HG02759 (cell line): ENCODE data around the gene RASL12.
"Not testable (repeated sequence)": the region's sequence is repeated elsewhere in the genome, so short reads cannot be mapped to it uniquely, and the experiment has no call there.

Experiments
- ATAC-seq: cut with Tn5 transposase; IDR thresholded peaks from one replicate; pipeline ENCODE4 v1.9.1; 2021; ENCODE audit warnings: mild to moderate bottlenecking, moderate library complexity; ENCODE audit not compliant: unreplicated experiment

The RASL12 gene

DNA sequence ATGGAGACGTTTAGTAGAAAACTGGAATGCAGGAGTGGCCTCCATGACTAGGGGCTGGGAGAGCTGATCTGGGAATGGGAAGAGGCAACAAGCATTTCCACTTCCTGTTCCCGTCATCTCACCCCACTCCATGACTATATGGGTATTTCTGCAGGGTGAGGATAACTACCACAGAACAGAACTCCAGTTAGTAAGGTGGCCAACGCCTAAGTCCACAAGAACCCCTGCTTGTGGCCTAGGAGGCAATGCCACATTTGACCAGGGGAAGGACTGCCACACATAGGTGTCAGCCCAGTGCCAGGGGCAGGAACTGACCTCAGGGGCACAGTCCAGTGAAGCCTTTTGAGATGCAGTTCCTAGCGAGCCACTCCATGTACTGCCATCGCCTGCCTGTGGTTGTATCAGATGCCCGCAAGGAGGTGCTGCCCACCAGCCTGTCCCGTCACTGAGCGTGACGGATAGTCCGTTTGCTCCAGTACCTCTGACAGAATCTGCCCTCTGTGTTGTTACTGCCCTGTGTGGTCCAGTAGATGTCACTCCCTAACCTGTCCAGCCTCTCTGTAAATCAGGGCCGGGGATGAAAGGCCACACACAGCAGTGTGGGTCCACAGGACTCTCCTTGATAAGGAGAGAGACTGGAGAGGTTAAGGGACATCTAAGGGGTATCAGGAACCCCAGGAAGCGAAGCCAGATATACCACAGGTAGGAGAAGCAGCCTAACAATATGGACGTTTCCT, 34.8 kb downstream of the RASL12 start:
- ATAC-seq = peak; percentile 33

DNA sequence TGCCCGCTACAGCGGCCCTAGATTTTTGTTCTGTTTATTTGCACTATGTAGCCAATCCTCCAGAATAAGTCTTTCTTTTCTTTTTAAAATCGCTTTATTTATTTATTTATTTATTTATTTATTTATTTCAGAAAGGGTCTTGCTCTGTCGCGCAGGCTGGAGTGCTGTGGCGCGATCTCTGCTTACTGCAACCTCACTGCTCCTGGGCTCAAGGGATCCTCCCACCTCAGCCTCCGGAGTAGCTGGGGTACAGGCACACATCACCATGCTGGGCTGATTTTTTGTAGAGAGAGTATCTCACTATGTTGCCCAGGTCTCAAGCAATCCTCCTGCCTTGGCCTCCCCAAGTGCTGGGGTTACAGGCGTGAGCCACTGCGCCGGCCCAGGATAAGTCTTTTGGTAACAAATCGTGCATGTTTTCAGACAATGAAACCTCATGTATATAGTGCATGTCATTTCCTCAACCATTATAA, 38.0 kb downstream of the RASL12 start:
- ATAC-seq = no peak

DNA sequence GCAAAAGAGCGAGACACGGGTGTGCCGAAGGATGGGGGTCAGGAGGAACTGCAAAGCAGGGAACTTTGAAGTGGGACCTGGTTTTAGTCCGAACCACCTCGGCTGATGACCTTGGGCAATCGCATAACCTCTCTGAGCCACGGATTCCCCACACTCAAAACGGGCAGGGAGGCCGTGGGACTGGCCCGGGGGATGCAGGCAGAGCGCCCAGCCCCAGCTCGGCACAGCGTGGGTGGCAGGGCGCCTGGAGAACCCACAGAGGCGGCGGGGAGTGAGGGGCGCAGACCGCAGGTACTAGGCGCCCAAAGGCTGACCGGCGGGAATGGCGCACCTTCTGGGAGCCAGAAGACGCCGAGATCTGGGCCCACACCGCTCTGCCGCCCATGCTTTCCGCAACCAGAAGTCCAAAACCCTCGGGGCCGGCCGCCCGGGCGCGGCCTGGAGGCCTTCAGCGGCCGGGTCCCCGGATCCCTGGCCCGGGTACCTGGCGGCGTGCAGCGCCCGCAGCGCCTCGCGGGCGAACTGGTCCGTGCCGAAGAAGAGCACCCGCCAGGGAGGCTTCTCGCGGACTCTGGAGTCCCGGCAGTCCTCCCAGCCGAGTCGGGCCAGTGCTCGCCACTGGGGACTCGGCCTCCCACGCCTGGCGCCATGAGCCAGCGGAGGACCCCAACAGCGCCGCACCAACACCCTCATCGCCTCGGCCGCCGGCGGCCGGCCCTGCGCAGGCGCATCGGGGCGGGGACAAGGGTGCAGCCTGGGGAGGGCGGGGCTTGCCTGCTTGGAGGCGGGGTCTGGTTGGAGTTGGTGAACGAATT, 38.7 kb downstream of the RASL12 start, which contains the start of gene MTFMT:
MTFMT (minus strand) TSS at position 719 of the 815 bp plus-strand sequence; CDS start at position 693, 26 bp downstream.
- peak; percentile 85 for ATAC-seq

DNA sequence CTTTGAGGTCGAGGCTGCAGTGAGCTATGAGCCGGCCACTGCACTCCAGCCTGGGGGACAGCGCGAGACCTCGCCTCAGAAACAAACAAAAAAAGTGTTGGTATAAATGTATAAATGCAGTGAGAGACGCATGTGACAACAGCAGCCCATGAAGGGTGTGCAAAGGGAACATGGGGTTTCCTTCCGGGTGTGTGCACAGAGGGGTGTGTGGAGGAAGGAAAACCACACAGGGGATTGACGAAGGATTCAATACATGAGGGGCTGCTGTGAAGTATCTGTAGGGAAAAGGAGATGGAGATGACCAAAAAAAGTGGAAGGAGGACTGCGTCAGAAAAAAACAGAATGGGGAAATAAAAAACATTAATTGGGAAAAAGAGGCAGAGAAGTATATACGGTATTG, 39.5 kb downstream of the RASL12 start:
- no peak for ATAC-seq

DNA sequence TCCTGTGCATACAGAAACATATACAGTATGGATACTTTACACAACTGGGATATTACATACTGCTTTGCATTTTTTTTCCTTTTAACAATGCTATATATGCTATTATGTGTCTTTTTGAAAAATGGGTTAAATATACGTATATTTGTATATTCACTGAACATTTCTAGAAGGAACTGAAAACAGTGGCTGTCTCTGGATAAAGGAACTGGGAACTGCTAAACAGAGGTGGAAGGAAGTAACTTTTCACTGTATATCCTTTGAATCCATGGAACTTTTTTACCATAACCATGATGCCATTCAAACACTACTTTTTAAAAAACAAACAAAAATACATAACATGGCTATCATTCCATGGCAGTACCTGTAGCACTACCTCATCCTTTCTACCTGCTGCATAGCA, 40.2 kb downstream of the RASL12 start:
- ATAC-seq = no peak

DNA sequence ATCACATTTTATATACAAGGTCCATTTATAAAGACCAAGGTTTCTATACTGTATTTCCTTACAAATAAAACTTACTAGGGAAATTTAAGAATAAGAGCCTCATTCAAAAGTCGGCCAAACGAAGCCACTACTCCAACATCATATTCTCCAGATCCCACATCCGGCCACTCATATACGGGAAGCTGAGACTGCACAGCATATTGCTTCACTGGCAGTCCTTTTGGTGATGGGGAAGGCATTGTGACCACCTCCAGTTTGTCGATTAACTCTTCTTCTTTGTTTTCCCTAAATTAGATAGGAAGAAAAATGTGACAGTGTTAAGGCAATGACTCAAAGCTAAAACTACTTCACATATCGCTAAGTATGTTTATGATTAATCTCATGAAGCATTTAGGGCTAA, 41.0 kb downstream of the RASL12 start:
- ATAC-seq = no peak

DNA sequence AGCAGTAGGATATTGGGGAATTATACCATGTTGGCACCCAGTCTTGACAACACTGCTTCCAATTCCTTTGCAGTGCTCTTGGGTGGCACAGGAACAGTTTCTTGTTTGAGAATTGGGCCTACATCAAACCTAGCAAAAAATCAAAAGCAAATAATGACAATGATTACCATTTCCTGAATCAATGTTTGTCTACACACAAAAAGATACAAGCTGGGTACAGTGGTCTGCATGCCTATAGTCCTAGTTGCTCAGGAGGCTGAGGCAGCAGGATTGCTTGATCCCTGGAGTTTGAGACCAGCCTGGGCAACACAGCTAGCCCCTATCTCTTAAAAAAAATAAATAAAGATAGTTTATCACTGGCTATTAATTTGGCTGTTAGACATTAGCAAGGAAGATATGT, 46.3 kb downstream of the RASL12 start:
- ATAC-seq = no peak

DNA sequence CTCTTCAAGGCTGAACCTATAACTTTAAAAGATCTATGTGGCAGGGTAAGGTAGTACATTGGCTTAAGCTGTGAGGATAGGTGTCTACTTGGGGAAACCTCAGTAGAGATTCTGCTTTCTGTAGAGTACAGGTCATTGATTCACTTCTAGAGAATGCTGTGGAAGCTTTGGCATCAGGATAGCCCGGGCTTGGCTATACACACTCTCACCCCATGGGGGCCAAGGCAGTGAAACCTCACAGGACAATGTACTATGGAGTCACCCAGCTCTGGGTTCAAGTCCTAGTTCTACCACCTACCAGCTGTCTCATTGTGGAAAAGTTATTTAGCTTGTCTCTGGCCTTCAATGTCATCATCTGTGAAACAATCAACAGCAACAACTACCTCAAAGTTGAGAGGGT, 47.4 kb downstream of the RASL12 start:
- no peak for ATAC-seq

DNA sequence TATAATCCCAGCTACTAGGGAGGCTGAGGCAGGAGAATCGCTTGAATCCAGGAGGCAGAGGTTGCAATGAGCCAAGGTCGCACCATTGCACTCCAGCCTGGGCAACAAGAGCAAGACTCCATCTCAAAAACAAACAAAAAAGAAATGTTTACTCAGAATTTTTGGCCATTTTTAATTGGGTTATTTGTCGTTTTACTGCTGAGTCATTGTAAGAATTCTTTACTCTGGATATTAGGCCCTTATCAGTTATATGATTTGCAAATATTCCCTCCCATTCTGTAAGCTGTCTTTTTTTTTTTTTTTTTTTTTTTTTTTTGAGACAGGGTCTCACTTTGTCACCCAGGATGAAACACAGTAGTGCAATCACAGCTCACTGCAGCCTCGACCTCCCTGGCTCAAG, 56.6 kb downstream of the RASL12 start:
- not testable (repeated sequence) for ATAC-seq

DNA sequence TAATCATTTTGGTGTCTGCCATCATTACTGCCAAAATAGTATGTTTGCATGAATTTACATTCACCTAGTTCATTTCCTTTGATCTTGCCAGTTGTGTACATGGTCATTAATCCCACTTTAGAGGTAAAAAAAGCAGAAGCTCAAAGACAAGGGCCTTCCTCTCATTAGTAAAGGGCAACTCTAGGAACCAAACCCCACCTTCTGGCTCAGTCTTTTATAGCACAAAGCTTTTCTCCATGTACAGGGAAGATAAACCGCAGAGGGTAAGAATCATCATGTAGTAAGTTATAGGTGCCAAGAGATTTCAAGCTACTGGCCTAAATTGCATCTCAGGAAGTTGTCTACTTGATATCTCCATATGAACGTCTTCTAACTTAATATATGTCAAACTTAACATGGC, 58.8 kb downstream of the RASL12 start:
- no peak for ATAC-seq

DNA sequence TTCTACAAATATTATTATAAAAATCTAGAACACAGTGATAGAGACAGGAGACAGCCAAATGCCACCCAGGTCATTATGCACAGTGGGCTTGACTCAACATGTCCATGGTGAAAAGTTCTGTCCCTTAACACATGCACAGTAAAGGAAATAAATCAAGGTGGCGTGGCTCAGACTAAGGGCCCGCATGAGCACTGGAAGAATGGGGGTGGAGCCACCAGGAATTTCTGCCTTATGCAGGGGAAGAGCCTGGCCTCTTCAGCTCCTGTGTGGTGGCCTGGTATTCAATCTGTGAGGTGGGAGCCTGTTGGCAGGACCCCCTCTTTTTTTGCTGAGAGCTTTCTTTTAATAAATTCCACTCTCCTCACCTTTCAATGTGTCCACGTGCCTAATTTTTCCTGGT, 60.9 kb downstream of the RASL12 start:
- ATAC-seq = no peak

DNA sequence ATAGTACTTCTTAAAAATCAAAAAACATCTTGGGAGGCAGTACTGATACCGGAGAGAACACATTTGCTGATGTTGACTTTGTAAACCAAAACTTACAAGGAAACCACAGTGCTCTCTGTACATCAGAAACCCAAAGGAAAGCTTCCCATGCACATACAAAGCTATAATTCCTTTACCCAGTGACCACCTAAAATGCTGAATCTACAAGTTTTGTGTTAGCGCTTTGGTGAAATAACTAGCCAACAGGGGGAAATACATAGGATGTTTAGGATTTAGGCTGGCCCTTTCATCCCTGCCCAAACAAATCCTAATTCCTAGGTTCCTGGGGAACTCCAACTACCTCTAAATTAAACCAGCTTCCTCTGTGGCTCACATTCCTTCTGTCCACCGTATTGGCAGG, 62.8 kb downstream of the RASL12 start:
- no peak for ATAC-seq
